ENCODE results near the gene ZGLP1.

Gene ZGLP1

GRCh38 chr19:10299545-10300458 is 9.8 kb downstream of the ZGLP1 start:
- no peak for DNase-seq (ENCODE audit: low read depth, low spot score)

GRCh38 chr19:10295847-10296591 is 13.6 kb downstream of the ZGLP1 start:
- H3K36me3 ChIP-seq (ENCODE audit: insufficient read depth, insufficient read length, low read length), result no peaks in the 10 kb centered on the region
- no peaks in the 10 kb centered on the region for H3K9me3 ChIP-seq (ENCODE audit: insufficient read depth, low read length)
- TF ChIP-seq SUZ12 (IDR thresholded peaks at IDR 0.05; ENCODE audit: extremely low read depth, insufficient read depth, insufficient read length), result no peak
- no peak for TF ChIP-seq YY1 (IDR thresholded peaks at IDR 0.05; ENCODE audit: insufficient read depth, insufficient read length)
- no peak for TF ChIP-seq ZNF274 (IDR thresholded peaks at IDR 0.05; ENCODE audit: low read depth, low read length)
- H3K27me3 ChIP-seq (ENCODE audit: insufficient read depth, insufficient read length), result peaks cover 59% of the 10 kb centered on the region
- no peak for DNase-seq (ENCODE audit: low read depth, low spot score)
- H3K4me3 ChIP-seq (ENCODE audit: insufficient read length, low read depth), result peak overlapping the region; percentile 53
- peaks cover 36% of the 10 kb centered on the region for H3K4me1 ChIP-seq (ENCODE audit: insufficient read depth, insufficient read length)
- peak overlapping the region; percentile 61 for H3K9ac ChIP-seq (ENCODE audit: insufficient read length, low read depth)

More at GRCh38 chr19:10299545-10300458, 9.8 kb downstream of the ZGLP1 start:
- peaks cover 11% of the 10 kb centered on the region for H3K36me3 ChIP-seq (ENCODE audit: insufficient read depth, insufficient read length, low read length)
- H3K9ac ChIP-seq (ENCODE audit: insufficient read length, low read depth), result no peak overlapping the region
- no peaks in the 10 kb centered on the region for H3K9me3 ChIP-seq (ENCODE audit: insufficient read depth, low read length)
- TF ChIP-seq ZNF274 (IDR thresholded peaks at IDR 0.05; ENCODE audit: low read depth, low read length) (no peak), SUZ12 (IDR thresholded peaks at IDR 0.05; ENCODE audit: extremely low read depth, insufficient read depth, insufficient read length) (no peak), YY1 (IDR thresholded peaks at IDR 0.05; ENCODE audit: insufficient read depth, insufficient read length) (no peak)
- no peak overlapping the region for H3K4me3 ChIP-seq (ENCODE audit: insufficient read length, low read depth)
- H3K27me3 ChIP-seq (ENCODE audit: insufficient read depth, insufficient read length), result peaks cover 21% of the 10 kb centered on the region
- H3K4me1 ChIP-seq (ENCODE audit: insufficient read depth, insufficient read length), result peaks cover 12% of the 10 kb centered on the region

DNA sequence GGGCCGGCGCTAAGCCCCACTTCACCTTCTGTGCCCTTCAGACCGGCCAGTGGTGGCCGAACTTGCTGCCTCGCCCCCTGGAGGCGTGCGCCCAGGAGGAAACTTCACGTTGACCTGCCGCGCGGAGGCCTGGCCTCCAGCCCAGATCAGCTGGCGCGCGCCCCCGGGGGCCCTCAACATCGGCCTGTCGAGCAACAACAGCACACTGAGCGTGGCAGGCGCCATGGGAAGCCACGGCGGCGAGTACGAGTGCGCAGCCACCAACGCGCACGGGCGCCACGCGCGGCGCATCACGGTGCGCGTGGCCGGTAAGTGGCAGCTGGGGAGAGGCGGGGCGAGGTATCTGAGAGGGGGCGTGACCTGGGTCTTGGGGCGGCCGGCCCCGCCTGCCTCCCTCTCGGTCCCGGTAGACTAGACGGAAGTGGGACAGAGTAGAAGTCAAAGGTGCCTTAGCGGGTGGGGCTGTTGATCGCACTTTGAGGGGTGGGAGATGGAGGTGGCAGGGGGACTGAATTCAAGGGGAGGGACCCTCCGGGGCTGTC is 14.2 kb downstream of the ZGLP1 start:
- Histone ChIP-seq H3K4me3 (ENCODE audit: insufficient read length, low read depth) (peak overlapping the region; percentile 53), H3K9ac (ENCODE audit: insufficient read length, low read depth) (peak overlapping the region; percentile 64), H3K27me3 (ENCODE audit: insufficient read depth, insufficient read length) (peaks cover 65% of the 10 kb centered on the region), H3K9me3 (ENCODE audit: insufficient read depth, low read length) (no peaks in the 10 kb centered on the region), H3K36me3 (ENCODE audit: insufficient read depth, insufficient read length, low read length) (no peaks in the 10 kb centered on the region), H3K4me1 (ENCODE audit: insufficient read depth, insufficient read length) (peaks cover 43% of the 10 kb centered on the region)
- TF ChIP-seq YY1 (IDR thresholded peaks at IDR 0.05; ENCODE audit: insufficient read depth, insufficient read length) (no peak), ZNF274 (IDR thresholded peaks at IDR 0.05; ENCODE audit: low read depth, low read length) (no peak), SUZ12 (IDR thresholded peaks at IDR 0.05; ENCODE audit: extremely low read depth, insufficient read depth, insufficient read length) (no peak)
- no peak for DNase-seq (ENCODE audit: low read depth, low spot score)

DNA sequence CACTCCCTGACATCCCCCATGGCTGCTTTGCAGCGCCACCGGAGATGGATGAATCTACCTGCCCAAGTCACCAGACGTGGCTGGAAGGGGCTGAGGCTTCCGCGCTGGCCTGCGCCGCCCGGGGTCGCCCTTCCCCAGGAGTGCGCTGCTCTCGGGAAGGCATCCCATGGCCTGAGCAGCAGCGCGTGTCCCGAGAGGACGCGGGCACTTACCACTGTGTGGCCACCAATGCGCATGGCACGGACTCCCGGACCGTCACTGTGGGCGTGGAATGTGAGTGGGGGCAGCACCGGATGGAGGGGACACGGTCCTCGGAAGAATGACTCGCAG is 15.3 kb downstream of the ZGLP1 start:
- Histone ChIP-seq H3K27me3 (ENCODE audit: insufficient read depth, insufficient read length) (peaks cover 76% of the 10 kb centered on the region), H3K4me1 (ENCODE audit: insufficient read depth, insufficient read length) (peaks cover 45% of the 10 kb centered on the region), H3K36me3 (ENCODE audit: insufficient read depth, insufficient read length, low read length) (no peaks in the 10 kb centered on the region), H3K9ac (ENCODE audit: insufficient read length, low read depth) (no peak overlapping the region), H3K4me3 (ENCODE audit: insufficient read length, low read depth) (no peak overlapping the region), H3K9me3 (ENCODE audit: insufficient read depth, low read length) (no peaks in the 10 kb centered on the region)
- TF ChIP-seq ZNF274 (IDR thresholded peaks at IDR 0.05; ENCODE audit: low read depth, low read length) (no peak), YY1 (IDR thresholded peaks at IDR 0.05; ENCODE audit: insufficient read depth, insufficient read length) (no peak), SUZ12 (IDR thresholded peaks at IDR 0.05; ENCODE audit: extremely low read depth, insufficient read depth, insufficient read length) (no peak)
- no peak for DNase-seq (ENCODE audit: low read depth, low spot score)

GRCh38 chr19:10293637-10294367 is 15.8 kb downstream of the ZGLP1 start:
- TF ChIP-seq YY1 (IDR thresholded peaks at IDR 0.05; ENCODE audit: insufficient read depth, insufficient read length) (no peak), ZNF274 (IDR thresholded peaks at IDR 0.05; ENCODE audit: low read depth, low read length) (no peak), SUZ12 (IDR thresholded peaks at IDR 0.05; ENCODE audit: extremely low read depth, insufficient read depth, insufficient read length) (no peak)
- Histone ChIP-seq H3K36me3 (ENCODE audit: insufficient read depth, insufficient read length, low read length) (no peaks in the 10 kb centered on the region), H3K4me1 (ENCODE audit: insufficient read depth, insufficient read length) (peaks cover 48% of the 10 kb centered on the region), H3K27me3 (ENCODE audit: insufficient read depth, insufficient read length) (peaks cover 81% of the 10 kb centered on the region), H3K4me3 (ENCODE audit: insufficient read length, low read depth) (no peak overlapping the region), H3K9ac (ENCODE audit: insufficient read length, low read depth) (peak overlapping the region; percentile 3), H3K9me3 (ENCODE audit: insufficient read depth, low read length) (no peaks in the 10 kb centered on the region)
- no peak for DNase-seq (ENCODE audit: low read depth, low spot score)

- H3K9me3 ChIP-seq (ENCODE audit: insufficient read depth, low read length), result no peaks in the 10 kb centered on the region
- H3K9ac ChIP-seq (ENCODE audit: insufficient read length, low read depth), result peak overlapping the region; percentile 51
- H3K36me3 ChIP-seq (ENCODE audit: insufficient read depth, insufficient read length, low read length), result no peaks in the 10 kb centered on the region
- DNase-seq (ENCODE audit: low read depth, low spot score), result no peak
- peaks cover 88% of the 10 kb centered on the region for H3K27me3 ChIP-seq (ENCODE audit: insufficient read depth, insufficient read length)
- peak overlapping the region; percentile 35 for H3K4me3 ChIP-seq (ENCODE audit: insufficient read length, low read depth)
- no peak for TF ChIP-seq ZNF274 (IDR thresholded peaks at IDR 0.05; ENCODE audit: low read depth, low read length)
- TF ChIP-seq YY1 (IDR thresholded peaks at IDR 0.05; ENCODE audit: insufficient read depth, insufficient read length), result no peak
- TF ChIP-seq SUZ12 (IDR thresholded peaks at IDR 0.05; ENCODE audit: extremely low read depth, insufficient read depth, insufficient read length), result peak; percentile 56
- peaks cover 49% of the 10 kb centered on the region for H3K4me1 ChIP-seq (ENCODE audit: insufficient read depth, insufficient read length)
Observed at GRCh38 chr19:10292789-10293636, 16.6 kb downstream of the ZGLP1 start.

Data from NT2/D1 (cell line).